HG02763 (cell line): ENCODE results near the gene DNHD1.

Experiments
- ATAC-seq: cut with Tn5 transposase; IDR thresholded peaks from one replicate; pipeline ENCODE4 v1.9.1; 2021; ENCODE audit warnings: mild to moderate bottlenecking, moderate library complexity; ENCODE audit not compliant: unreplicated experiment

Gene DNHD1

GRCh38 chr11:6608726-6609501, 111.8 kb downstream of the DNHD1 start:
- ATAC-seq = no peak

DNA sequence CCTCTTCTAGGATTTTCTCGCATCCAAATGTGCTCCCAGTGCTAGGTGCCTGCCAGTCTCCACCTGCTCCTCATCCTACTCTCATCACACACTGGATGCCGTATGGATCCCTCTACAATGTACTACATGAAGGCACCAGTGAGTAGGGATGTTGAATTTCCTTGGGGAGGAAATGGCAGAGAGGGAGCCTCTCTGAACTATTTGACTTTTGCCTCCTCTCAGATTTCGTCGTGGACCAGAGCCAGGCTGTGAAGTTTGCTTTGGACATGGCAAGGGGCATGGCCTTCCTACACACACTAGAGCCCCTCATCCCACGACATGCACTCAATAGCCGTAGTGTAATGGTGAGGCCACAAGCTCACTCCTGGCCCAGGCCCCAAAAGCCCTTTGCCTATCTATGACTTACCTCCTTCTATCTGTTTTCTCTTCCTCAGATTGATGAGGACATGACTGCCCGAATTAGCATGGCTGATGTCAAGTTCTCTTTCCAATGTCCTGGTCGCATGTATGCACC, 112.5 kb downstream of the DNHD1 start:
- no peak for ATAC-seq

- no peak for ATAC-seq
These were observed 113.5 kb downstream of the DNHD1 start for GRCh38 chr11:6610591-6610990.

- peak; percentile 12 for ATAC-seq
These were observed 114.2 kb downstream of the DNHD1 start for GRCh38 chr11:6611092-6611962.

- no peak for ATAC-seq
These were observed 114.8 kb downstream of the DNHD1 start for GRCh38 chr11:6611963-6612212.

- peak; percentile 90 for ATAC-seq
These were observed 115.3 kb downstream of the DNHD1 start, which contains the start of gene TAF10 for GRCh38 chr11:6612213-6613041. TSS of gene TAF10 (minus strand) at chr11:6612216. CDS start at chr11:6612189, 27 bp downstream.

GRCh38 chr11:6613496-6613895, 116.4 kb downstream of the DNHD1 start:
- ATAC-seq = no peak

GRCh38 chr11:6614446-6614845, 117.4 kb downstream of the DNHD1 start:
- no peak for ATAC-seq

DNA sequence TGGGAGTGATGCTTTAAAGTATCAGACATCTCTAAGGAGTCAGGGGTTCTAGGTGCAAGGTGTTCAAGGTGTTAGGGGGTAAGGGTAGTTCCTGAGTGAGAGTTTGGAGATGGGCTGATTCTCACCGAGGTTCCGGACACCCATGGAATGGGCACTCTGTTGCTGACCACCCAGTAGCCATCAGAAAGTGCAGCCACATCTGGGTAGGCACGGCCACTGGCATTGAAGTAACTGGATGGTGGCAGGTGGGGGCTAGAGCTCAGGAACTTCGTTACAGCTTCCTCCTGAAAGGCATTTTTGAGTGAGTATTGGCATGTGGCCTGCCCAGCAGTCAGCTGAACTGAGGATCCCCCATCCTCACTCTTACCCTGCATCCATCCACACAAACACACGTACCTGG, 118.0 kb downstream of the DNHD1 start:
- ATAC-seq = no peak

DNA sequence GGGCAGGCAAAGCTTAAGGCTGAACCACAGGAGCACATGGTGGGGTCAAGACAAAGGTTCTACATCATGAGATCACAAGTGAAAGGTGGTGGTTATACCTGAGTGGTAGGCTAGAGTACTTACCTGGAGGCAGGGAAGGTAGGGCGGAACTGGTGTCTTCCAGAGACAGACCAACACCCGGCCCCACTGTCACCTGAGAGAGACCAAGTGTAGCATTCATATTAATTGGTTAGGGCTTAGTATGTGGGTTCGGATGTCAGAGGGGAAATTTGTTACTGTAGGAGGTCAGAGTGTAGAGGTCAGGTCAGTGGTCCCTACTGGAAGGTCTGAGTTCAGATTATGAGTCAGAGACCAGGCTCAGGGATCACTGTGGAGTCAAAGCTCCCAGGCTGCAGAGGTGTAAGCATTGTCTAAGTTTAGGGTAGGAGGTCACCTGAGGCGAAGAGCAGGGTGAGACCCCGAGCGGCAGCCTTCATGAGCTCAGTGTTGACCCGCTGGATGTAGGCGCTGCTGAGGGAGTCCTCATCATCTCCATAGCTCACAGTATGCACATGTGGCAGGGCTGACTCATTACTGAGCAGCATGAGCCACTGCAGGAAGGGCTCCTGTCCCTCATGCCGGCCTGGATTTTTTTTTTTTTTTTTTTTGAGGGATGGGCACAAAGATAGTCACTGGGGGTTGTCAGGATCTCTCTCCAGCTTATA, 119.0 kb downstream of the DNHD1 start:
- no peak for ATAC-seq

- ATAC-seq = no peak
These were observed 119.6 kb downstream of the DNHD1 start for GRCh38 chr11:6616596-6617250.

- no peak for ATAC-seq
These were observed 120.3 kb downstream of the DNHD1 start for GRCh38 chr11:6617315-6617781.

- ATAC-seq = peak; percentile 6
These were observed 121.3 kb downstream of the DNHD1 start for GRCh38 chr11:6618117-6619003.

GRCh38 chr11:6619004-6619745, 122.1 kb downstream of the DNHD1 start, which contains the start of gene TPP1:
TSS of gene TPP1 (minus strand) at chr11:6619422. CDS start at chr11:6619400, 22 bp downstream.
- ATAC-seq = peak; percentile 98

- ATAC-seq = no peak
These were observed 123.6 kb downstream of the DNHD1 start for GRCh38 chr11:6620636-6621035.
